Right atrium auricular region (tissue), 2 donors: ENCODE measurements around the gene TRIO. TPM values are rescaled to one million over a fixed set of nuclear protein-coding genes. Genes with fewer than 3 reads are reported as not detected.

ENCODE experiments used
- DNase-seq: peaks from one replicate; pipeline ENCODE4 v3.0.0-alpha.2; 2019; ENCODE audit warnings: low spot score
- H3K27ac ChIP-seq, 2 donors: fragments of 200-600 bp; sonication (generic); 1 replicate in 1 of 2; 2 replicates in 1 of 2; pipeline ENCODE4 v1.5.1; 2016 to 2019
- H3K27me3 ChIP-seq, 2 donors: fragments of 200-600 bp; sonication (generic); one replicate each; pipeline versions ENCODE4 v1.5.1 to v1.6.0; 2017 to 2019
- H3K36me3 ChIP-seq: fragments of 200-600 bp; sonication (generic); one replicate; pipeline ENCODE4 v1.5.1; 2016
- H3K4me1 ChIP-seq, 2 donors: fragments of 200-600 bp; sonication (generic); one replicate each; pipeline versions ENCODE4 v1.5.1 to v1.6.0; 2017 to 2019
- H3K4me3 ChIP-seq, 2 donors: fragments of 200-600 bp; sonication (generic); 1 replicate in 1 of 2; 2 replicates in 1 of 2; pipeline ENCODE4 v1.5.1; 2017 to 2019; ENCODE audit warnings: mild to moderate bottlenecking in 1 of 2, moderate library complexity in 1 of 2
- H3K9me3 ChIP-seq, 2 donors: fragments of 200-600 bp; sonication (generic); one replicate each; pipeline ENCODE4 v1.5.1; 2019
- CTCF ChIP-seq, 2 donors: fragments of 200-600 bp; sonication (generic); IDR thresholded peaks; one replicate each; pipeline ENCODE4 v1.5.1; 2019; ENCODE audit warnings: antibody characterized with exemption in 2 of 2
- total RNA-seq, 2 donors: library from RNA; depleted of rRNA; stranded (reverse); fragments of >200 nt; gene quantifications; one replicate each; pipeline ENCODE4 v1.1.0, GENCODE V29; 2016

Gene TRIO
- total RNA-seq, 2 donors from 2014 or later, result 51.6 to 67.0 TPM

- no peak for DNase-seq
Measured at GRCh38 chr5:14250748-14251701, 107.9 kb downstream of the TRIO start.

GRCh38 chr5:14251733-14252132 is 108.6 kb downstream of the TRIO start:
- DNase-seq, result no peak
- no peak for TF ChIP-seq CTCF (IDR thresholded peaks at IDR 0.05)
- no peaks in the 10 kb centered on the region for H3K9me3 ChIP-seq
- no peak overlapping the region for H3K4me3 ChIP-seq
- no peaks in the 10 kb centered on the region for H3K27me3 ChIP-seq
- H3K4me1 ChIP-seq, result peaks cover 0 to 36% of the 10 kb centered on the region in 2 donors
- H3K27ac ChIP-seq, result no peak overlapping the region
- H3K36me3 ChIP-seq, result no peaks in the 10 kb centered on the region

More at GRCh38 chr5:14250748-14251701, 107.9 kb downstream of the TRIO start:
- TF ChIP-seq CTCF (IDR thresholded peaks at IDR 0.05), result no peak
- Histone ChIP-seq H3K4me1 (peaks cover 0 to 42% of the 10 kb centered on the region in 2 donors), H3K36me3 (no peaks in the 10 kb centered on the region), H3K9me3 (no peaks in the 10 kb centered on the region), H3K4me3 (no peak overlapping the region), H3K27me3 (no peaks in the 10 kb centered on the region), H3K27ac (peak overlapping the region; percentile 14 to 39)

DNA sequence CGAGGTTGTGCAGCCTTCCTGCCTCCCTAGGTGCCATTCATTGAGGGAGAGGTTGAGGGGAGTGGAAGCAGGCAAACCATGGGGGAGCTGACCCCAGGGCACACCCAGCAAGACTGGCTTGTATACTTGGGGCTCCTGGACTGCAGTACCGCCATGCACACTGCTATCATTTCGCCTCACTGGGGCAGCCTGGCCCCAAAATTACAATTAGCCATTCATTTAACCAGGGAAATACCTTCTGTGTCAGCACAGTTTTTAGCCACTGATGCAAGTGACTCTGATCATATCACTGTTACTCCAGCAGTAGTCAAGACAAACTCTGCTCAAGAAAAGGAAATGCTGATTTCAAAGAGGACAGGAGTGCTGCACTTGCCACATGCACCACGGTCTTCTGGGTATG is 109.7 kb downstream of the TRIO start:
- Histone ChIP-seq H3K4me3 (no peak overlapping the region), H3K9me3 (no peaks in the 10 kb centered on the region), H3K4me1 (peaks cover 0 to 46% of the 10 kb centered on the region in 2 donors), H3K27me3 (no peaks in the 10 kb centered on the region), H3K27ac (no peak overlapping the region), H3K36me3 (no peaks in the 10 kb centered on the region)
- DNase-seq, result no peak
- TF ChIP-seq CTCF (IDR thresholded peaks at IDR 0.05), result no peak

- H3K4me3 ChIP-seq, result no peak overlapping the region
- H3K27me3 ChIP-seq, result no peaks in the 10 kb centered on the region
- no peak for DNase-seq
- no peak for TF ChIP-seq CTCF (IDR thresholded peaks at IDR 0.05)
- H3K27ac ChIP-seq, result peak overlapping the region in 1 of 2 donors; percentile 37
- no peaks in the 10 kb centered on the region for H3K36me3 ChIP-seq
- peaks cover 0 to 52% of the 10 kb centered on the region in 2 donors for H3K4me1 ChIP-seq
- no peaks in the 10 kb centered on the region for H3K9me3 ChIP-seq
Measured at GRCh38 chr5:14254686-14255085, 111.5 kb downstream of the TRIO start.

- Histone ChIP-seq H3K27me3 (no peaks in the 10 kb centered on the region), H3K36me3 (no peaks in the 10 kb centered on the region), H3K4me1 (peaks cover 0 to 38% of the 10 kb centered on the region in 2 donors), H3K27ac (no peak overlapping the region), H3K9me3 (no peaks in the 10 kb centered on the region), H3K4me3 (no peak overlapping the region)
- no peak for TF ChIP-seq CTCF (IDR thresholded peaks at IDR 0.05)
- no peak for DNase-seq
Measured at GRCh38 chr5:14256026-14256690, 113.0 kb downstream of the TRIO start.
